K562 (cell line): ENCODE data around the gene SYVN1. TPM values are rescaled to one million over a fixed set of nuclear protein-coding genes. Genes with fewer than 3 reads are reported as not detected.
"Not testable (repeated sequence)": the region's sequence is repeated elsewhere in the genome, so short reads cannot be mapped to it uniquely, and the experiment has no call there.

Experiments used
- ATAC-seq: fragments of 200-7000 bp; cut with Tn5 transposase; 3 replicates; pipeline ENCODE4 v1.9.1; 2020; ENCODE audit warnings: moderate library complexity
- BruUV-seq: library from RNA; stranded (reverse); fragments of 400-500 nt; replicated peaks from 2 replicates; lab custom pipeline; 2021; lab: Mats Ljungman, UMichigan
- CTCF ChIA-PET: fragments of 300-600 bp; formaldehyde crosslinking; extraction: SDS; loops from one replicate; lab custom pipeline; 2021; ENCODE audit warnings: low intra/inter-chr PET ratio; lab: Yijun Ruan, JAX
- POLR2A ChIA-PET: fragments of 300-600, 350-650 bp; sonication (Branson Sonifier 250); formaldehyde crosslinking; extraction: SDS; loops from one replicate; lab custom pipeline; 2021; ENCODE audit warnings: antibody characterized with exemption, inconsistent platforms; lab: Yijun Ruan, JAX
- DNase-seq, 4 experiments: peaks; one replicate each; pipeline versions ENCODE4 v3.0.0 to v3.0.0-alpha.2; 2011 to 2018; ENCODE audit warnings: low spot score in 3 of 4, mixed read lengths in 3 of 4; ENCODE audit errors: extremely low read depth in 1 of 4
- FAIRE-seq: peaks from 2 replicates; lab custom pipeline; 2011; peaks lifted over from hg19 to GRCh38; lab: Jason Lieb, UNC
- H2AFZ ChIP-seq: 2 replicates; pipeline ENCODE4 v1.6.0; 2011; ENCODE audit warnings: low read depth, low read length, control low read depth, inconsistent platforms
- H3K27ac ChIP-seq: fragments of 200-600 bp; 3 replicates; pipeline ENCODE4 v1.8.0; 2011; ENCODE audit warnings: low read depth, mild to moderate bottlenecking, control low read depth, inconsistent platforms, low read length, moderate library complexity, mixed read lengths; ENCODE audit errors: extremely low read depth
- H3K27me3 ChIP-seq, 2 experiments: fragments of 300-600 bp in 1 of 2; 2 replicates in 1 of 2; 3 replicates in 1 of 2; pipeline versions ENCODE4 v1.6.0 to v1.8.0; 2011; ENCODE audit warnings: inconsistent platforms in 2 of 2, low read length in 2 of 2, mild to moderate bottlenecking in 1 of 2, mixed read lengths in 1 of 2, moderate library complexity in 1 of 2; ENCODE audit not compliant: control insufficient read depth in 2 of 2, insufficient read depth in 2 of 2
- H3K36me3 ChIP-seq: fragments of 300-600 bp; 3 replicates; pipeline ENCODE4 v1.8.0; 2011; ENCODE audit warnings: mild to moderate bottlenecking, low read length, inconsistent platforms; ENCODE audit not compliant: control insufficient read depth, insufficient read depth
- H3K4me1 ChIP-seq, 2 experiments: fragments of 200-600 bp in 1 of 2; replicated peaks in 1 of 2; 2 replicates in 1 of 2; 3 replicates in 1 of 2; pipeline versions ENCODE4 v1.5.1 to v1.8.0; 2011; ENCODE audit warnings: inconsistent platforms in 2 of 2, low read length in 2 of 2, mild to moderate bottlenecking in 1 of 2, mixed read lengths in 1 of 2, moderate library complexity in 1 of 2; ENCODE audit not compliant: control insufficient read depth in 2 of 2, insufficient read depth in 2 of 2
- H3K4me2 ChIP-seq: 2 replicates; pipeline ENCODE4 v1.6.1; 2011; ENCODE audit warnings: low read length, control low read depth, inconsistent platforms, mixed read lengths; ENCODE audit not compliant: insufficient read depth
- H3K4me3 ChIP-seq: fragments of 200-600 bp; sonication (generic), shearing (Covaris generic); 2 replicates; pipeline ENCODE4 v1.5.1; 2016; ENCODE audit warnings: control low read depth, inconsistent platforms
- H3K79me2 ChIP-seq: fragments of 200-600 bp; 3 replicates; pipeline ENCODE4 v1.8.0; 2011; ENCODE audit warnings: low read length, inconsistent platforms; ENCODE audit not compliant: control insufficient read depth, insufficient read depth
- H3K9ac ChIP-seq, 2 experiments: 2 replicates each; pipeline versions ENCODE4 v1.6.0 to v1.6.1; 2011; ENCODE audit warnings: low read depth in 2 of 2, low read length in 2 of 2, control low read depth in 1 of 2, inconsistent platforms in 1 of 2, mild to moderate bottlenecking in 1 of 2, mixed read lengths in 1 of 2; ENCODE audit not compliant: insufficient read depth in 1 of 2
- H3K9me1 ChIP-seq: one replicate; pipeline ENCODE4 v1.6.0; 2011; ENCODE audit warnings: inconsistent platforms, mild to moderate bottlenecking, low read length, moderate library complexity; ENCODE audit not compliant: control insufficient read depth, insufficient read depth
- H3K9me3 ChIP-seq: replicated peaks from 2 replicates; pipeline ENCODE4 v1.5.1; 2011; ENCODE audit warnings: low read depth, low read length, inconsistent platforms; ENCODE audit not compliant: control insufficient read depth, insufficient read depth
- H4K20me1 ChIP-seq: replicated peaks from 2 replicates; pipeline ENCODE4 v1.6.1; 2011; ENCODE audit warnings: low read length, inconsistent platforms, mixed read lengths; ENCODE audit not compliant: control insufficient read depth, insufficient read depth
- FOXP1 ChIP-seq: sonication (generic); formaldehyde crosslinking; IDR thresholded peaks from 2 replicates; pipeline ENCODE4 v1.8.0; 2022; ENCODE audit warnings: mild to moderate bottlenecking, missing genetic modification reagents
- TFAP4 ChIP-seq: sonication (generic); formaldehyde crosslinking; IDR thresholded peaks from 2 replicates; pipeline ENCODE4 v1.8.0; 2022; ENCODE audit warnings: missing genetic modification reagents, mild to moderate bottlenecking, moderate library complexity, borderline replicate concordance
- WGBS: fragments of 100-300 bp; shearing (Covaris generic); methylation state at CpG from one replicate; pipeline ENCODE4 v1.1.6; 2016; ENCODE audit warnings: low coverage, mixed read lengths; ENCODE audit not compliant: insufficient coverage; ENCODE audit errors: missing lambda C conversion rate; 5-methylcytosine and 5-hydroxymethylcytosine counted together
- in situ Hi-C: fragments of 300-500 bp; cut with MboI; formaldehyde crosslinking; loops from 4 replicates; pipeline ENCODE4 v1.15.0; 2018; ENCODE audit warnings: inconsistent platforms, mixed read lengths
- intact Hi-C: fragments of 100-400 bp; cut with micrococcal nuclease; formaldehyde crosslinking; loops from 2 replicates; pipeline ENCODE4 v1.14.2; 2022
- polyA plus RNA-seq, 8 experiments: library from polyadenylated mRNA; depleted of rRNA in 4 of 8; stranded (reverse) in 5 of 8; unstranded in 3 of 8; fragments of >200 nt; fragmentation: Nextera tagmentation in 2 of 8; fragmentation: Illumina TruSeq in 1 of 8; extraction: Ambion mirVana in 2 of 8; extraction: Trizol in 1 of 8; gene quantifications; 2 replicates each; pipeline versions ENCODE4 v1.2.1 to v1.2.3, GENCODE V29; 2011 to 2014; ENCODE audit warnings: inconsistent platforms in 1 of 8, missing spikeins in 1 of 8
- total RNA-seq, 7 experiments: library from RNA; depleted of rRNA in 6 of 7; stranded (reverse); fragments of >200 nt in 6 of 7; fragmentation: Illumina TruSeq in 2 of 7; extraction: Trizol in 2 of 7; gene quantifications; 2 replicates each; pipeline versions ENCODE4 v1.2.1 to v1.2.3, GENCODE V29; 2011 to 2021; ENCODE audit warnings: low replicate concordance in 1 of 7

SYVN1 gene
- total and polyA plus RNA-seq, 9 of the 15 experiments (the other 6 are each of a cell fraction or from before 2014, with no cell fraction given), result 0.41 to 47.4 (median 9.9) TPM

GRCh38 chr11:65150509-65151299 lies 16.4 kb upstream of the SYVN1 start (continued):
- peak; percentile 49; the same call in 1 of the 2 replicates for TF ChIP-seq TFAP4 (CRISPR knock-in tag)
- TF ChIP-seq FOXP1, result no peak
- TF ChIP-seq, all 486 proteins: peak for 87

- H3K4me3 ChIP-seq, H3K9me3 ChIP-seq, ATAC-seq, H3K9me1 ChIP-seq, H3K79me2 ChIP-seq, H3K36me3 ChIP-seq, intact Hi-C loops, BruUV-seq, CTCF ChIA-PET, FAIRE-seq, H3K27me3 ChIP-seq, DNase-seq, in situ Hi-C loops, H4K20me1 ChIP-seq: not testable (repeated sequence)
- WGBS, result 64% methylated on average over 8 of the region's 10 CpGs
- H3K4me1 ChIP-seq, result peaks cover 20 to 26% of the 10 kb centered on the region in 2 experiments
- peak overlapping the region; percentile 96 for H2AFZ ChIP-seq
- H3K4me2 ChIP-seq, result peak overlapping the region; percentile 68
- POLR2A ChIA-PET, result interaction anchor here (7.6 kb wide), 1 partner anchor 15 kb away, joined by 75 read pairs; the partner anchor contains the start of gene SYVN1
- peak overlapping the region; percentile 82; the same call in 2 of the 3 replicates for H3K27ac ChIP-seq
- H3K9ac ChIP-seq, result peak overlapping the region; percentile 8 to 48; a peak in 2 of 4 replicates
These were observed 15.8 kb upstream of the SYVN1 start for GRCh38 chr11:65150131-65150508.
